ENCODE results near the gene HTT-AS.
"Not testable (repeated sequence)": the region's sequence is repeated elsewhere in the genome, so short reads cannot be mapped to it uniquely, and the experiment has no call there.

HTT-AS gene

GRCh38 chr4:3051141-3051897 is 23.0 kb downstream of the HTT-AS start:
- not testable (repeated sequence) for DNase-seq (ENCODE audit: low spot score)

- DNase-seq (ENCODE audit: low spot score): no peak
These were observed 26.7 kb downstream of the HTT-AS start for GRCh38 chr4:3047464-3048286.

- DNase-seq (ENCODE audit: low spot score): no peak
These were observed 27.7 kb downstream of the HTT-AS start for GRCh38 chr4:3046623-3047022.

GRCh38 chr4:3046162-3046561 is 28.2 kb downstream of the HTT-AS start:
- DNase-seq (ENCODE audit: low spot score): no peak

- no peak for DNase-seq (ENCODE audit: low spot score)
These were observed 29.2 kb downstream of the HTT-AS start for GRCh38 chr4:3044870-3045819.

- no peak for DNase-seq (ENCODE audit: low spot score)
These were observed 30.9 kb downstream of the HTT-AS start for GRCh38 chr4:3043282-3044020.

- DNase-seq (ENCODE audit: low spot score): no peak
These were observed 32.1 kb downstream of the HTT-AS start for GRCh38 chr4:3042226-3042625.

GRCh38 chr4:3041192-3042142 is 32.9 kb downstream of the HTT-AS start:
- DNase-seq (ENCODE audit: low spot score): no peak

GRCh38 chr4:3040452-3041191 is 33.7 kb downstream of the HTT-AS start:
- no peak for DNase-seq (ENCODE audit: low spot score)

- DNase-seq (ENCODE audit: low spot score): no peak
These were observed 34.5 kb downstream of the HTT-AS start for GRCh38 chr4:3039706-3040366.

- DNase-seq (ENCODE audit: low spot score): no peak
These were observed 36.3 kb downstream of the HTT-AS start for GRCh38 chr4:3037957-3038461.

GRCh38 chr4:3036131-3036952 is 38.0 kb downstream of the HTT-AS start:
- DNase-seq (ENCODE audit: low spot score): no peak

GRCh38 chr4:3035674-3036073 is 38.7 kb downstream of the HTT-AS start:
- DNase-seq (ENCODE audit: low spot score): no peak

- no peak for DNase-seq (ENCODE audit: low spot score)
These were observed 39.1 kb downstream of the HTT-AS start for GRCh38 chr4:3035249-3035648.

- no peak for DNase-seq (ENCODE audit: low spot score)
These were observed 40.1 kb downstream of the HTT-AS start for GRCh38 chr4:3034231-3034630.

- no peak for DNase-seq (ENCODE audit: low spot score)
These were observed 42.8 kb downstream of the HTT-AS start for GRCh38 chr4:3031357-3032082.
